HepG2 (cell line): ENCODE data around the gene MICA. TPM values are rescaled to one million over a fixed set of nuclear protein-coding genes. Genes with fewer than 3 reads are reported as not detected.

Experiments used
- ATAC-seq: fragments of 200-7000 bp; cut with Tn5 transposase; 3 replicates; pipeline ENCODE4 v1.9.1; 2020; ENCODE audit warnings: mild to moderate bottlenecking, moderate library complexity
- BruUV-seq: library from RNA; stranded (reverse); fragments of 400-500 nt; replicated peaks from 2 replicates; lab custom pipeline; 2021; lab: Mats Ljungman, UMichigan
- CTCF ChIA-PET: fragments of 300-600 bp; formaldehyde crosslinking; extraction: SDS; loops from one replicate; lab custom pipeline; 2021; ENCODE audit warnings: low total read pairs, inconsistent platforms, low intra/inter-chr PET ratio; lab: Yijun Ruan, JAX
- POLR2A ChIA-PET: fragments of 350-600 bp; sonication (Branson Sonifier 250); formaldehyde crosslinking; loops from one replicate; lab custom pipeline; 2020; ENCODE audit warnings: antibody characterized with exemption, inconsistent platforms; lab: Yijun Ruan, JAX
- DNase-seq: peaks from one replicate; pipeline ENCODE4 v3.0.0-alpha.2; 2015; ENCODE audit warnings: low spot score
- FAIRE-seq: peaks from 3 replicates; lab custom pipeline; 2011; peaks lifted over from hg19 to GRCh38; lab: Jason Lieb, UNC
- H2AFZ ChIP-seq: one replicate; pipeline ENCODE4 v1.6.1; 2011; ENCODE audit warnings: low read length, inconsistent platforms
- H3K27ac ChIP-seq: fragments of 300-600 bp; 3 replicates; pipeline ENCODE4 v1.8.0; 2011; ENCODE audit warnings: mixed run types, mild to moderate bottlenecking, mixed read lengths, low read length, inconsistent platforms; ENCODE audit not compliant: insufficient read depth; ENCODE audit errors: extremely low read length
- H3K27me3 ChIP-seq, 2 experiments: fragments of 200-600 bp in 1 of 2; 2 replicates in 1 of 2; 3 replicates in 1 of 2; pipeline versions ENCODE4 v1.6.0 to v1.8.0; 2011; ENCODE audit warnings: low read length in 2 of 2, mild to moderate bottlenecking in 2 of 2, moderate library complexity in 2 of 2, inconsistent platforms in 1 of 2; ENCODE audit not compliant: insufficient read depth in 2 of 2, control insufficient read depth in 1 of 2
- H3K36me3 ChIP-seq, 2 experiments: fragments of 200-600 bp in 1 of 2; replicated peaks in 1 of 2; 2 replicates in 1 of 2; 3 replicates in 1 of 2; pipeline versions ENCODE4 v1.5.1 to v1.8.0; 2011; ENCODE audit warnings: low read length in 2 of 2, inconsistent platforms in 1 of 2; ENCODE audit not compliant: insufficient read depth in 2 of 2, control insufficient read depth in 1 of 2
- H3K4me1 ChIP-seq: 2 replicates; pipeline ENCODE4 v1.5.1; 2012; ENCODE audit warnings: low read length, inconsistent platforms; ENCODE audit not compliant: insufficient read depth
- H3K4me2 ChIP-seq: 2 replicates; pipeline ENCODE4 v1.6.0; 2011; ENCODE audit warnings: low read depth, low read length, inconsistent platforms
- H3K4me3 ChIP-seq, 3 experiments: fragments of 200-600 bp in 1 of 3; sonication (generic), shearing (Covaris generic) in 1 of 3; replicated peaks in 1 of 3; 2 replicates each; pipeline ENCODE4 v1.5.1; 2011 to 2016; ENCODE audit warnings: low read length in 3 of 3, inconsistent platforms in 2 of 3, low read depth in 2 of 3, mild to moderate bottlenecking in 2 of 3, control low read depth in 1 of 3, mixed read lengths in 1 of 3; ENCODE audit not compliant: insufficient read depth in 1 of 3
- H3K79me2 ChIP-seq: one replicate; pipeline ENCODE4 v1.6.1; 2011; ENCODE audit warnings: low read length, inconsistent platforms; ENCODE audit not compliant: insufficient read depth
- H3K9ac ChIP-seq: 2 replicates; pipeline ENCODE4 v1.6.0; 2011; ENCODE audit warnings: mild to moderate bottlenecking, low read depth, low read length, inconsistent platforms; ENCODE audit not compliant: insufficient read depth
- H3K9me3 ChIP-seq: 2 replicates; pipeline ENCODE4 v1.5.1; 2012; ENCODE audit warnings: mild to moderate bottlenecking, low read length
- H4K20me1 ChIP-seq: 2 replicates; pipeline ENCODE4 v1.6.0; 2011; ENCODE audit warnings: inconsistent platforms, mild to moderate bottlenecking, low read length, moderate library complexity; ENCODE audit not compliant: insufficient read depth
- ARNT2 ChIP-seq: sonication (generic); formaldehyde crosslinking; IDR thresholded peaks from 2 replicates; pipeline ENCODE4 v1.8.0; 2022; ENCODE audit warnings: mild to moderate bottlenecking, low read depth, missing genetic modification reagents, moderate library complexity
- ATF1 ChIP-seq: IDR thresholded peaks from 2 replicates; pipeline ENCODE4 v1.6.1; 2016; ENCODE audit warnings: mild to moderate bottlenecking, control low read depth
- CBFB ChIP-seq: sonication (generic); formaldehyde crosslinking; IDR thresholded peaks from 2 replicates; pipeline ENCODE4 v1.4.0; 2020; ENCODE audit warnings: missing genetic modification reagents
- CREB1 ChIP-seq, 2 experiments: fragments of 450-650 bp in 1 of 2; IDR thresholded peaks; 2 replicates each; pipeline ENCODE4 v1.6.1; 2016 to 2017; ENCODE audit warnings: control low read depth in 1 of 2, mild to moderate bottlenecking in 1 of 2, missing compliant biosample characterization in 1 of 2, missing genetic modification characterization in 1 of 2
- FOXP1 ChIP-seq, 2 experiments: fragments of 450-650 bp in 1 of 2; IDR thresholded peaks; 2 replicates each; pipeline ENCODE4 v1.6.1; 2017 to 2018; ENCODE audit warnings: antibody characterized with exemption in 1 of 2
- MTERF4 ChIP-seq: sonication (generic); formaldehyde crosslinking; IDR thresholded peaks from 2 replicates; pipeline ENCODE4 v1.8.0; 2023; ENCODE audit warnings: mild to moderate bottlenecking, missing genetic modification reagents
- NR0B2 ChIP-seq: sonication (generic); formaldehyde crosslinking; IDR thresholded peaks from 2 replicates; pipeline ENCODE4 v1.4.0; 2020; ENCODE audit warnings: mild to moderate bottlenecking, missing genetic modification reagents
- NR2F1 ChIP-seq, 2 experiments: fragments of 450-650 bp in 1 of 2; formaldehyde crosslinking in 1 of 2; IDR thresholded peaks; 2 replicates each; pipeline versions ENCODE4 v1.5.0 to v1.6.1; 2016 to 2020; ENCODE audit warnings: mild to moderate bottlenecking in 1 of 2, missing compliant biosample characterization in 1 of 2, missing genetic modification reagents in 1 of 2, moderate library complexity in 1 of 2
- PHF20 ChIP-seq: sonication (generic); formaldehyde crosslinking; IDR thresholded peaks from 2 replicates; pipeline ENCODE4 v1.5.0; 2020; ENCODE audit warnings: mild to moderate bottlenecking, missing genetic modification reagents
- RORA ChIP-seq: sonication (generic); formaldehyde crosslinking; IDR thresholded peaks from 2 replicates; pipeline ENCODE4 v1.5.0; 2020; ENCODE audit warnings: mild to moderate bottlenecking, missing genetic modification reagents, moderate library complexity
- SNRNP70 ChIP-seq: fragments of 200-400 bp; formaldehyde crosslinking; IDR thresholded peaks from 2 replicates; pipeline ENCODE4 v1.6.1; 2017; ENCODE audit warnings: mild to moderate bottlenecking, low read depth, low read length, moderate library complexity
- SRF ChIP-seq: IDR thresholded peaks from 2 replicates; pipeline ENCODE4 v1.6.1; 2011; ENCODE audit warnings: mild to moderate bottlenecking, low read depth, low read length, moderate library complexity
- ZNF225 ChIP-seq: sonication (generic); formaldehyde crosslinking; IDR thresholded peaks from 2 replicates; pipeline ENCODE4 v1.4.0; 2020; ENCODE audit warnings: mild to moderate bottlenecking, missing genetic modification reagents
- ZNF33A ChIP-seq: sonication (generic); formaldehyde crosslinking; IDR thresholded peaks from 2 replicates; pipeline ENCODE4 v1.5.1; 2020; ENCODE audit warnings: missing genetic modification reagents, mild to moderate bottlenecking, moderate library complexity, borderline replicate concordance
- ZNF513 ChIP-seq: sonication (generic); formaldehyde crosslinking; conservative IDR thresholded peaks from 2 replicates; pipeline ENCODE4 v1.5.0; 2020; ENCODE audit warnings: missing genetic modification reagents
- ZNF7 ChIP-seq: IDR thresholded peaks from 2 replicates; pipeline ENCODE4 v1.6.1; 2016; ENCODE audit warnings: missing biosample characterization, missing genetic modification reagents
- ZNF713 ChIP-seq: sonication (generic); formaldehyde crosslinking; IDR thresholded peaks from 2 replicates; pipeline ENCODE4 v1.4.0; 2020; ENCODE audit warnings: mild to moderate bottlenecking, missing genetic modification reagents
- ZNF766 ChIP-seq: sonication (generic); formaldehyde crosslinking; IDR thresholded peaks from 2 replicates; pipeline ENCODE4 v1.5.0; 2020; ENCODE audit warnings: missing genetic modification reagents, borderline replicate concordance
- ZSCAN5A ChIP-seq: sonication (generic); formaldehyde crosslinking; IDR thresholded peaks from 2 replicates; pipeline ENCODE4 v1.8.0; 2022; ENCODE audit warnings: mild to moderate bottlenecking, missing genetic modification reagents, borderline replicate concordance
- WGBS: methylation state at CpG from one replicate; pipeline ENCODE4 v1.1.6; 2017; ENCODE audit warnings: low lambda C conversion rate; 5-methylcytosine and 5-hydroxymethylcytosine counted together
- in situ Hi-C: cut with HindIII; loops from 2 replicates; pipeline ENCODE4 v1.10.0; 2017; ENCODE audit warnings: low pct_unique_long_range_greater_than_20kb; ENCODE audit not compliant: extremely low pct_ligation_motif_present
- intact Hi-C: fragments of 100-400 bp; cut with micrococcal nuclease; formaldehyde crosslinking; loops from one replicate; pipeline ENCODE4 v1.10.0; 2022; ENCODE audit not compliant: unreplicated experiment
- polyA plus RNA-seq, 8 experiments: library from polyadenylated mRNA; depleted of rRNA in 3 of 8; stranded (reverse) in 7 of 8; unstranded in 1 of 8; fragments of >200 nt; fragmentation: Illumina TruSeq in 4 of 8; extraction: Trizol in 4 of 8; gene quantifications; 2 replicates each; pipeline versions ENCODE4 v1.2.1 to v1.2.3, GENCODE V29; 2011 to 2016; ENCODE audit warnings: low read depth in 4 of 8, missing spikeins in 1 of 8, mixed read lengths in 1 of 8; ENCODE audit not compliant: insufficient read depth in 1 of 8
- total RNA-seq, 5 experiments: library from RNA; depleted of rRNA; stranded (reverse); fragments of >200 nt; fragmentation: Illumina TruSeq; extraction: Trizol; gene quantifications; 2 replicates each; pipeline ENCODE4 v1.2.3, GENCODE V29; 2016; ENCODE audit warnings: low read depth in 1 of 5

MICA gene
- total and polyA plus RNA-seq, 2 of the 13 experiments (the other 11 are each of a cell fraction or from before 2014, with no cell fraction given): 21.6 to 38.1 TPM

- no peak for TF ChIP-seq MTERF4 (CRISPR knock-in tag)
- TF ChIP-seq ZNF33A (CRISPR knock-in tag): no peak
- no peak for TF ChIP-seq RORA (CRISPR knock-in tag)
- no peak for TF ChIP-seq ARNT2
- TF ChIP-seq SNRNP70: no peak
- TF ChIP-seq ZNF713: no peak
- TF ChIP-seq PHF20 (CRISPR knock-in tag): no peak
- no peak for TF ChIP-seq ZNF766 (CRISPR knock-in tag)
- no peak for TF ChIP-seq ATF1 (CRISPR knock-in tag)
- TF ChIP-seq NR2F1 (CRISPR knock-in tag; IDR thresholded peaks at IDR 0.05): no peak
Measured at GRCh38 chr6:31358302-31358701, 45.1 kb upstream of the MICA start (continued).

GRCh38 chr6:31359581-31359980 is 43.8 kb upstream of the MICA start:
- in situ Hi-C loops: loop anchor here (25.0 kb wide), 1 partner anchor 1472 kb away; no protein-coding TSS in a partner anchor
- Histone ChIP-seq H3K4me1 (no peaks in the 10 kb centered on the region), H3K27ac (no peak overlapping the region), H3K27me3 (peaks cover under 1 to 29% of the 10 kb centered on the region in 2 experiments; a peak in 3 of 5 replicates), H2AFZ (no peak overlapping the region), H3K79me2 (no peaks in the 10 kb centered on the region), H3K9ac (no peak overlapping the region), H3K36me3 (no peaks in the 10 kb centered on the region), H3K4me3 (no peak overlapping the region), H3K4me2 (no peak overlapping the region), H3K9me3 (no peaks in the 10 kb centered on the region), H4K20me1 (no peaks in the 10 kb centered on the region)
- WGBS: 2% methylated on average over 1 of the region's 1 CpG
- BruUV-seq: no TSS peak
- no peak for FAIRE-seq
- CTCF ChIA-PET: no interaction called here
- intact Hi-C loops: no loop called here
- ATAC-seq: no peak
- POLR2A ChIA-PET: no interaction called here
- no peak for DNase-seq
- TF ChIP-seq CREB1 (IDR thresholded peaks at IDR 0.05) (no peak), CREB1 (CRISPR knock-in tag; IDR thresholded peaks at IDR 0.05) (no peak), CBFB (no peak), ZNF225 (no peak), SRF (no peak), FOXP1 (IDR thresholded peaks at IDR 0.05) (no peak), FOXP1 (CRISPR knock-in tag; IDR thresholded peaks at IDR 0.05) (no peak), ZNF513 (CRISPR knock-in tag) (no peak), NR0B2 (no peak), ZSCAN5A (CRISPR knock-in tag) (no peak), ZNF7 (no peak)
